Gastrocnemius medialis (tissue), 4 donors: Measurements from ENCODE around the gene NUB1. TPM values are rescaled to one million over a fixed set of nuclear protein-coding genes. Genes with fewer than 3 reads are reported as not detected.

Experiments
- ATAC-seq, 2 donors: fragments of 150-250 bp; one replicate each; pipeline ENCODE4 v1.9.1; 2016
- DNase-seq, 2 donors: peaks; one replicate each; pipeline ENCODE4 v3.0.0-alpha.2; 2019
- H3K27ac ChIP-seq, 4 donors: fragments of 200-600 bp; sonication (generic); 1 replicate in 1 of 4; 2 replicates in 3 of 4; pipeline ENCODE4 v1.5.1; 2016 to 2018; ENCODE audit warnings: mild to moderate bottlenecking in 2 of 4, moderate library complexity in 1 of 4
- H3K27me3 ChIP-seq, 3 donors: fragments of 200-600 bp; sonication (generic) in 2 of 3; 1 replicate in 1 of 3; 2 replicates in 2 of 3; pipeline versions ENCODE4 v1.5.1 to v1.6.0; 2016 to 2019; ENCODE audit warnings: mild to moderate bottlenecking in 1 of 3, moderate library complexity in 1 of 3
- H3K36me3 ChIP-seq, 2 donors: fragments of 200-600 bp; sonication (generic) in 1 of 2; one replicate each; pipeline ENCODE4 v1.5.1; 2017 to 2018
- H3K4me1 ChIP-seq, 2 donors: fragments of 200-600 bp; sonication (generic) in 1 of 2; one replicate each; pipeline ENCODE4 v1.5.1; 2016 to 2017; ENCODE audit warnings: mild to moderate bottlenecking in 2 of 2
- H3K4me3 ChIP-seq, 4 donors: fragments of 200-600 bp; sonication (generic) in 3 of 4; 1 replicate in 1 of 4; 2 replicates in 3 of 4; pipeline ENCODE4 v1.5.1; 2016 to 2019; ENCODE audit warnings: mild to moderate bottlenecking in 2 of 4
- H3K9me3 ChIP-seq, 3 donors: fragments of 200-600 bp; sonication (generic) in 2 of 3; 1 replicate in 1 of 3; 2 replicates in 2 of 3; pipeline ENCODE4 v1.5.1; 2016 to 2019
- CTCF ChIP-seq, 5 experiments: fragments of 450-650 bp in 3 of 5; fragments of 200-600 bp in 2 of 5; sonication (generic) in 2 of 5; IDR thresholded peaks in 4 of 5; conservative IDR thresholded peaks in 1 of 5; 1 replicate in 4 of 5; 2 replicates in 1 of 5; pipeline ENCODE4 v1.5.1; 2016 to 2019; ENCODE audit warnings: antibody characterized with exemption in 5 of 5, mild to moderate bottlenecking in 3 of 5, moderate library complexity in 3 of 5
- POLR2A ChIP-seq, 2 donors: fragments of 450-650 bp; IDR thresholded peaks; one replicate each; pipeline ENCODE4 v1.6.1; 2017; ENCODE audit warnings: antibody characterized with exemption in 2 of 2, mild to moderate bottlenecking in 2 of 2, moderate library complexity in 2 of 2
- in situ Hi-C, 4 donors: fragments of 200-750 bp; cut with MboI; loops; one replicate each; pipeline versions ENCODE4 v1.15.0 to v1.8.0; 2017; ENCODE audit warnings: low sequenced_read_pairs in 4 of 4
- intact Hi-C: fragments of 100-400 bp; cut with DNase I; formaldehyde crosslinking; loops from one replicate; pipeline ENCODE4 v1.15.1; 2023; ENCODE audit warnings: low total_unique reads
- total RNA-seq, 4 donors: library from RNA; depleted of rRNA; stranded (reverse); fragments of >200 nt; gene quantifications; one replicate each; pipeline versions ENCODE4 v1.1.0 to v1.2.3, GENCODE V29; 2016

NUB1 gene
- total RNA-seq, 4 donors from 2014 or later, result 45.3 to 59.0 (median 49.7) TPM

- TF ChIP-seq CTCF (IDR thresholded peaks at IDR 0.05 in 4 of 5, conservative IDR thresholded peaks at IDR 0.05 in 1 of 5) (no peak), POLR2A (IDR thresholded peaks at IDR 0.05) (no peak)
- in situ Hi-C loops (no loop called here), intact Hi-C loops (no loop called here)
- Histone ChIP-seq H3K36me3 (no peaks in the 10 kb centered on the region), H3K27ac (peak overlapping the region; percentile 39 to 61 (median 56)), H3K4me1 (no peaks in the 10 kb centered on the region), H3K27me3 (no peaks in the 10 kb centered on the region), H3K4me3 (no peak overlapping the region), H3K9me3 (peaks cover 0 to 11% (median 0%) of the 10 kb centered on the region in 3 donors)
- ATAC-seq (peak in 1 of 2 donors; percentile 49), DNase-seq (peak in 1 of 2 donors; percentile 8)
Observed at GRCh38 chr7:151425670-151426440, 84.2 kb downstream of the NUB1 start.

GRCh38 chr7:151426441-151426903 is 84.9 kb downstream of the NUB1 start:
- Histone ChIP-seq H3K9me3 (peaks cover 0 to 11% (median 0%) of the 10 kb centered on the region in 3 donors), H3K27me3 (no peaks in the 10 kb centered on the region), H3K36me3 (no peaks in the 10 kb centered on the region), H3K4me1 (no peaks in the 10 kb centered on the region), H3K4me3 (no peak overlapping the region), H3K27ac (peak overlapping the region; percentile 39 to 61 (median 56))
- intact Hi-C loops (no loop called here), in situ Hi-C loops (no loop called here)
- ATAC-seq (peak; percentile 51 to 61), DNase-seq (peak; percentile 41 to 43)
- TF ChIP-seq POLR2A (IDR thresholded peaks at IDR 0.05), result no peak
- no peak for TF ChIP-seq CTCF (IDR thresholded peaks at IDR 0.05 in 4 of 5, conservative IDR thresholded peaks at IDR 0.05 in 1 of 5)

- Histone ChIP-seq H3K4me1 (no peaks in the 10 kb centered on the region), H3K27me3 (no peaks in the 10 kb centered on the region), H3K27ac (peak overlapping the region in 1 of 4 donors; percentile 47), H3K4me3 (no peak overlapping the region), H3K9me3 (peaks cover 0 to 7% (median 0%) of the 10 kb centered on the region in 3 donors), H3K36me3 (no peaks in the 10 kb centered on the region)
- TF ChIP-seq CTCF (IDR thresholded peaks at IDR 0.05 in 4 of 5, conservative IDR thresholded peaks at IDR 0.05 in 1 of 5), result no peak
- no peak for TF ChIP-seq POLR2A (IDR thresholded peaks at IDR 0.05)
- DNase-seq, result no peak
- ATAC-seq, result no peak
- in situ Hi-C loops (no loop called here), intact Hi-C loops (no loop called here)
Observed at GRCh38 chr7:151426904-151427704, 85.5 kb downstream of the NUB1 start.

- Histone ChIP-seq H3K4me3 (no peak overlapping the region), H3K27ac (peak overlapping the region in 1 of 4 donors; percentile 47), H3K36me3 (no peaks in the 10 kb centered on the region), H3K4me1 (no peaks in the 10 kb centered on the region), H3K9me3 (no peaks in the 10 kb centered on the region), H3K27me3 (no peaks in the 10 kb centered on the region)
- ATAC-seq (no peak), DNase-seq (no peak)
- intact Hi-C loops (no loop called here), in situ Hi-C loops (no loop called here)
- no peak for TF ChIP-seq CTCF (IDR thresholded peaks at IDR 0.05 in 4 of 5, conservative IDR thresholded peaks at IDR 0.05 in 1 of 5)
- no peak for TF ChIP-seq POLR2A (IDR thresholded peaks at IDR 0.05)
Observed at GRCh38 chr7:151427705-151428377, 86.2 kb downstream of the NUB1 start.

Other genes starting within 250 kb of the NUB1 start
- under 1 TPM in 1 of 4 donors, not detected in 3; 0.58 TPM for gene GBX1, start 174.1 kb upstream of the NUB1 start, total RNA-seq
- 10 to 100 TPM; 17.1 to 24.8 (median 21.6) TPM for gene ASB10, start 154.6 kb upstream of the NUB1 start, total RNA-seq
- gene H2BK1, start 131.3 kb upstream of the NUB1 start, total RNA-seq, result not detected
- 100 to 1,000 TPM in 1 of 4 donors, 10 to 100 TPM in 3; 73.3 to 119 (median 96.3) TPM for gene ABCF2, start 114.6 kb upstream of the NUB1 start, total RNA-seq
- gene CHPF2, start 109.3 kb upstream of the NUB1 start, total RNA-seq, result 10 to 100 TPM; 11.1 to 16.1 (median 14.1) TPM
- gene SMARCD3, start 93.1 kb upstream of the NUB1 start, total RNA-seq, result 100 to 1,000 TPM in 1 of 4 donors, 10 to 100 TPM in 3; 41.8 to 103 (median 75.4) TPM
- under 1 TPM in 2 of 4 donors, not detected in 2; 0.13 to 0.31 TPM for gene WDR86, start 68.2 kb downstream of the NUB1 start, total RNA-seq
- gene CRYGN, start 98.3 kb downstream of the NUB1 start, total RNA-seq, result not detected
- 100 to 1,000 TPM in 3 of 4 donors, 10 to 100 TPM in 1; 93.2 to 159 (median 124) TPM for gene RHEB, start 178.1 kb downstream of the NUB1 start, total RNA-seq